GM19397 (cell line): Measurements from ENCODE around the gene CDH22.

Experiments
- ATAC-seq: cut with Tn5 transposase; IDR thresholded peaks from one replicate; pipeline ENCODE4 v1.9.1; 2021; ENCODE audit warnings: mild to moderate bottlenecking, moderate library complexity; ENCODE audit not compliant: unreplicated experiment

CDH22 gene

GRCh38 chr20:46127396-46128010 is 180.8 kb downstream of the CDH22 start:
- ATAC-seq: no peak

- no peak for ATAC-seq
Measured at GRCh38 chr20:46126440-46127056, 181.8 kb downstream of the CDH22 start.
